ENCODE measurements around the gene C9orf72.
"Not testable (repeated sequence)": the region's sequence is repeated elsewhere in the genome, so short reads cannot be mapped to it uniquely, and the experiment has no call there.

Gene C9orf72, protein sequence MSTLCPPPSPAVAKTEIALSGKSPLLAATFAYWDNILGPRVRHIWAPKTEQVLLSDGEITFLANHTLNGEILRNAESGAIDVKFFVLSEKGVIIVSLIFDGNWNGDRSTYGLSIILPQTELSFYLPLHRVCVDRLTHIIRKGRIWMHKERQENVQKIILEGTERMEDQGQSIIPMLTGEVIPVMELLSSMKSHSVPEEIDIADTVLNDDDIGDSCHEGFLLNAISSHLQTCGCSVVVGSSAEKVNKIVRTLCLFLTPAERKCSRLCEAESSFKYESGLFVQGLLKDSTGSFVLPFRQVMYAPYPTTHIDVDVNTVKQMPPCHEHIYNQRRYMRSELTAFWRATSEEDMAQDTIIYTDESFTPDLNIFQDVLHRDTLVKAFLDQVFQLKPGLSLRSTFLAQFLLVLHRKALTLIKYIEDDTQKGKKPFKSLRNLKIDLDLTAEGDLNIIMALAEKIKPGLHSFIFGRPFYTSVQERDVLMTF

DNA sequence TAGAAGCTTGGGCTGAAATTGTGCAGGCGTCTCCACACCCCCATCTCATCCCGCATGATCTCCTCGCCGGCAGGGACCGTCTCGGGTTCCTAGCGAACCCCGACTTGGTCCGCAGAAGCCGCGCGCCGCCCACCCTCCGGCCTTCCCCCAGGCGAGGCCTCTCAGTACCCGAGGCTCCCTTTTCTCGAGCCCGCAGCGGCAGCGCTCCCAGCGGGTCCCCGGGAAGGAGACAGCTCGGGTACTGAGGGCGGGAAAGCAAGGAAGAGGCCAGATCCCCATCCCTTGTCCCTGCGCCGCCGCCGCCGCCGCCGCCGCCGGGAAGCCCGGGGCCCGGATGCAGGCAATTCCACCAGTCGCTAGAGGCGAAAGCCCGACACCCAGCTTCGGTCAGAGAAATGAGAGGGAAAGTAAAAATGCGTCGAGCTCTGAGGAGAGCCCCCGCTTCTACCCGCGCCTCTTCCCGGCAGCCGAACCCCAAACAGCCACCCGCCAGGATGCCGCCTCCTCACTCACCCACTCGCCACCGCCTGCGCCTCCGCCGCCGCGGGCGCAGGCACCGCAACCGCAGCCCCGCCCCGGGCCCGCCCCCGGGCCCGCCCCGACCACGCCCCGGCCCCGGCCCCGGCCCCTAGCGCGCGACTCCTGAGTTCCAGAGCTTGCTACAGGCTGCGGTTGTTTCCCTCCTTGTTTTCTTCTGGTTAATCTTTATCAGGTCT lies at the start of gene C9orf72:
Gene C9orf72 (minus strand): TSS at position 564 of the 716 bp plus-strand sequence. CDS start 6,361 bp downstream, outside the sequence.
- no peak for DNase-seq

DNA sequence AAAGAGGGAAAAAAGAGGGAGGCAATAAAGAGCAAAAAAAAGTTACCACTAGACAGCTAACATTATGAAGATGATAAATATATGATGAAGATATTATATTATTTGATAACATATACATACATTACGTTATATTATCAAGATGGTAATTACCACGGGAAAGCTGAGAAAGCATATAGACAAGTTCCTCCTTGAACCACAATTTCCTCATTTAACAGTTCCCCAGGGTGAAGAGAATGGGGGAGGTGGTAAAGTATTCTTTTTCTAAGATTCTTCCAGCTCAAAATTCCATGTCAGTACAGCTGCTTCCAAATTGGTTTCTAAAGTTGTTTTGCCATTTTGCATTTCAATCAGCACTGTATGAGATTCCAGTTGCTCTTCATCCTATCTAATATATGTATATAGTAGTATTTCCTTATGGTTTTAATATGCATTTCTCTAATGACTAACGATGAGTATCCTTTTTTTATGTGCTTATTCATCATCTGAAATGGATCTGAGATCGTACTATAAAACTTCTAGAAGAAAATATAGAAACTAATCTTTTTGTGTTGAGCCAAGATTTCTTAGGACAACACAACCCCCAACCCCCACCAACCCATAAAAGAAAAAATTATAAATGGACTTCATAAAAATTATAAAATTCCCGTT lies 49.5 kb upstream of the C9orf72 start:
- DNase-seq, result no peak

DNA sequence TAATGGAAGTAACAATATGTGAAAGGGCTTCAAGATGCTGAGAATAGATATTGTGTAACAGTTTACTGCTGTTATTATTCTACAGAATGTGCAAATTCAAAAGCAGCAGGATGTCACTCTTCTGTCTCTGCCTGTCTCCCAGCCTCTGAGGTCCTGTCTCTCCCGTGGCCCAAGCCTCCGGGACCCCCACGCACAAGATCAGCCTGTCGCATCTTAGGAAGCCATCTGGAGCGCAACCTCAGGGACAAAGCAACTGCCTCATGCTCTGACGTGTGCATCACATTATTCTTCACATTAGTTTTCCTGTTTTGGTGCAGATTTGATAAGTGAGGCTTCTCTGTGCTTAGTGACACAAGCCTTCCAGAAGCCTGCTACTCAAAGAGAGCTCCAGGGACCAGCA lies 46.5 kb upstream of the C9orf72 start:
- no peak for DNase-seq

DNA sequence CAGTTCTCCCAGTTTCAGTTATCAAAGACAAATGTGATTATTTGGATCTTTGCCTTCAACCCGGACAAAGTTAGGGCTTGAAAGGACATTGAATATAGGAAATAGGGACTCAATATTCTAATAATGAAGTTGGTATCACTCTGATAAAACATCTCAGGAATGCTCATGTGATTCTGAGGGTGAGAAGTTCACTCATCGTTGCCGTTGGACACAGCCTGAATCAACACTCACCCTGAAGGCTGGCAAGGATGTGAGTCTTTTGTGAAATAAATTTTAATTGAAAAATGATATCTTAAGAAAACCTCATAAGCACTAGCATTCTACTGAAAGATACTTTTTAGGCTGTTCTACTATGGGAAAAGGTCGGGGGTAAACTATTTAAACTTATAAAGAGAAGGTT lies 44.8 kb upstream of the C9orf72 start:
- DNase-seq, result no peak

DNA sequence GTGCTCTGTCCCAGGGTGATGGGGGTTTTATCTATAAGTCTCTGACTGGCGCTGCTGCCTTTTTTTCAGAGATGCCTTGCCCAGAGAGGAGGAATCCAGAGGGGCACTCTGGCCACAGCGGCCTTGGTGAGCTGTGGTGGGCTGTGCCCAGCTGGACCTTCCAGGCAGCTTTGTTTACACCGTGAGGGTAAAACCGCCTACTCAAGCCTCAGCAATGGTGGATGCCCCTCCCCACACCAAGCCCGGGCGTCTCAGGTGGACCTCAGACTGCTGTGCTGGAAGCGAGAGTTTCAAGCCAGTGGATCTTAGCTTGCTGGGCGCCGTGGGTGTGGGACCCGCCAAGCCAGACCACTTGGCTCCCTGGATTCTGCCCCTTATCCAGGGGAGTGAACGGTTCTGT lies 41.3 kb upstream of the C9orf72 start:
- no peak for DNase-seq

DNA sequence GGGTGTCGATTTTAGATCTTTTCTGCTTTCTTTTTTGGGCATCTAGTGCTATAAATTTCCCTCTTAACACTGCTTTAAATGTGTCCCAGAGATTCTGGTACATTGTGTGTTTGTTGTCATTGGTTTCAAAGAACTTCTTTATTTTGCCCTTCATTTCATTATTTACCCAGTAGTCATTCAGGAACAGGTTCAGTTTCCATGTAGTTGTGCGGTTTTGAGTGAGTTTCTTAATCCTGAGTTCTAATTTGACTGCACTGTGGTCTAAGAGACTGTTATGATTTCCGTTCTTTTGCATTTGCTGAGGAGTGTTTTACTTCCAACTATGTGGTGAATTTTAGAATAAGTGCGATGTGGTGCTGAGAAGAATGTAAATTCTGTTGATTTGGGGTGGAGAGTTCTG lies 38.8 kb upstream of the C9orf72 start:
- not testable (repeated sequence) for DNase-seq

DNA sequence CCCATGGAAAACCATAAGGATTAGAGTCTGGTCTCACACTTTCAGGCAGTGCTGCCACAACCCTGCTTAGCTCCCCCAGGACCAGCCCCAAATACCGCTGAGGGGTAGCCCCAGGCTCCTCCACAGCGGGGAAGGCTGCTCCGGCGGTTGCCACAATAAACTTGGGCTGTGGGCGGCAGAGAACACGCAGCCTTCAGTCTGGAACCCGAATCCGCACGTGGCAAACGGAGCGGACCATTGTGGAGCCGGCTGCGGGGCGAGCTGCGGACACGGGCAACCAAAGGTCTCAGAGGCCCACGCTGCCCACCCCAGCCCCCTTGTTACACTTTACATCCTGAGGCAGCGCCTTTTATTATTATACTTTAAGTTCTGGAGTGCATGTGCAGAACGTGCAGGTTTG lies 37.3 kb upstream of the C9orf72 start:
- no peak for DNase-seq

DNA sequence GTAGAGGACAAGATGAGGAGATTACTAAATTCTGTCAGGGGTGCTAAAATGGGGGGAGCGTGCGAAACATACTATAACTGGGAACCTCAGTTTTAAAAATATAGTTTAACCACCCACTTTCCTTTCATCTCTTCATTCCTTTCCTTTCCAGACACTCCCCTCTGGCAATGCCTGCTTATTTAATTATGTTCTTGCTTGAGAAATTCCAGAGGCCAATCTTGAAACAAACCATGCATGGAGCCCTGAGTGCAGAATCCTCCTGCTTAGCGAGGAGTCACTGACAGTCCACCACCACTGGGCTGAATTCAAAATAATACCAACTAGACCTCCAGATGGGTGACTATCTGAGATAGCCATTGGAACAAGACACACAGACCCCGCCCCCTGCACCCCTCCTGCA lies 29.7 kb upstream of the C9orf72 start:
- DNase-seq, result no peak

DNA sequence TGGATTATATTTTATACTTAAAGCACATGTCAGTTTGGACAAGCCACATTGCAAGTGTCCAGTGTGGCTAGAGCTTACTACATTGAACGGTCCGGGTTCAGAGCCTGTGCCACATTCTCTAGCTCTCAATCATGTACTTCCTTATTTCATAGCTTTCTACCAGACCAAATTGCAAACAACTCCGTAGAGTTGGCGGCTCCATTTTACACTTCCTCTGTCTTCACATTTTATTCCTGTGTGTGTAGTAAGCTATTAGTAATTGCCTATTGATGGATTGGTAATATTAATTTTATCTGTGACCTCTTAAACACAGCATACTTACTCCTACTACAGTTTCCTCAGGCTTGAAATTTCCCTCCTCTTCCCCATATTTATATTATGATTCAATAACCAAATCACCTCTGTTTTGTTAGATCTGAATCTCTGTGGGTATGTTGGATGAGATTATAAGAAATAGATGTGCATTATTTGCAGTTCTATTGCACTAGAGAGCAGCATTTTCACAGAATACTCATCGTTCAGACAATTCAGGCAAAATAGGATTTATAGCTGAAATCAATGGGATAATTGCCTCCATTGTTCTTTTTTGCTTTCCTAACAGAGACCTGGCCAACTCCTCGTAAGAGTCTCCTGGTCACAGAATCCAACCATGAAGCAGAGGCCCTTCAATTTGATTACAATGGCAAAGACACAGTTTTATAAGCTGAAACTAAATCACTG lies 29.0 kb upstream of the C9orf72 start:
- no peak for DNase-seq

DNA sequence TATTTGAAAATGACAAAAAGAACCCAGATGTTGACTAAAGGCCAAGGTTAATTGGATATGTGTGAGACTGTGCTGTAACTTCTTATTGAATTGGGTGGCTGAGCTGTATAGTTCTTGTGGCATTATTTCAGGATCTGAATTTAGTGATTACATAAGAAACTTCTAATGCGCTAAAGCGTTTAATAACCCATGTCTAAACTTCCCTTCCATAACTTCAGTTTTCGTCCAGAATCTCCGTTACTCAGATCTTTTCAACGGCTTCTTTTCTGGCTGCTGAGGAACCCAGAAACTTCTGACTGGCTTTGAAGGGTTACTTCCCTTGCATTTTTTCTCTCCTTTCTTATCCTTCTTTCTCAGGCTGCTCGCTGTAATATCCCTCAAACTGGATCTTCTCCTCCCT lies 28.1 kb upstream of the C9orf72 start:
- no peak for DNase-seq

DNA sequence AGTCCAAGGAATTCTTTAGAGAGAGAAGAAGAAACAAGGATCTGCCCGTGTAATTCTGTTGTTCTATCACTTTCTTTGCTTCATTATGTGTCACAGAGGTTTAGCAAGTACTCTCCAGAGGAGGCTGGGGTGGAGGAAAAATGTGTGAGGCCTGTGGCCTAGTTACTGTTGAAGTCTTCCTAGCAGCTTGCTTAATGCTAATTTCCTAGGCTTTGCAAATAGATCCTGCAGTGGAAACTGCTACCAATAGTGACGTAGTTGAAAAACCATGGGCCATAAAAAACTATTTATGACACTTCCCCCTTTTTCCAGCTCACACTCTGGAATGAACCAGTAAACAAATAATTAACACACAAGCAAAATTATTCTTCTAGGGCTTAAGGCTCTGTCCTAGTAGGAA lies 27.0 kb upstream of the C9orf72 start:
- no peak for DNase-seq

DNA sequence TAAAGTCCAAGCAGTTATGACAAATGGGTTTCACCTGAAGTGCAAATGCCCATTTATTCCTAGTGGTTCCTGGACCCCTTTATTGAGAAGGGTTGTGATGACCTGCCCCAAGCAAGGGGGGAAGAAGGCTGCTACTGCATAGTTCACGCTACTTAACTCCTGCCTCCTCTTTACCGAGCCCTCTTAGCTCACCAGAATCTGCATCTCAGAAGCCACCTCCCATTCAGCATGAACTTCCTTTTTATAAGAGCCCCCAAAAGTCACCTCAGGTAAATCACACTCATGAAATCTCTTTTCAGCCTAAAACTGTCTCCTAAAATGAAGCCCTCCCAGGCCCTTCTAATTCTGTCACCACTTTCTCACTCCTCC lies 26.6 kb upstream of the C9orf72 start:
- no peak for DNase-seq

DNA sequence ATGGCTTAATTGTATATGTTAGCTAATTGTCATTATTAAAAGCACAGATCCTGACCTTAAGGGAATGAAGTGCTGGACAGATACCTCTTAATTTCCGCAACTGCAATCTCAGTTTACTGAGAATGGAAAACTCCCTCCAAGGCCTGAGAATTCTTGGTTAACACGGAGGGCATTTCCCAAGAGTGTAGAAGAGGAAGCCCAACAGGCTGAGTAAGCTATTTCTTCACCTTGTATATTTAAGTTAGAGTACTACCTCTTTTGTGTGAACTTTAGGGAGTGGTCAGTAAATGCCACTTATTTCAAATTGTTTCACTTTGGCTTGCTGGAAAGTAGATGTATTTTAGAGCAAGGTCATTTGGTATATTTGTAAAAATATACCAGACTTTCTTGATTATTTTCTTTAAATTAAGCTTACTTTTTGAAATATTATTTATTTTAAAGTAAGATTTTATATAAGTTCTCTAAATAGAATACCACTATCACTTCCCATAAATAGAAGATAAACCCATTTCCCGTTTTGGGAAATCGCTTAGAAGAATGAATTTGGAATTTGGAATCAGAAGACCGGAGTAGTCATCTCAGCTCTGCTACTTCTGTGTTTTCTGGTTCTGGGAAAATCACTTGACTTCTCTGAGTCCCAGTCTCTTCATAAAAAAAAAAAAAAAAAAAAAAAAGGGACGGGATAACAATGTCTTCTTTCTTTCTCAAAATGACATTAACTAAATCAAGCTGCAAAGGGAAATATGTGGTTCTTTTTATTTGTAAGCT lies 26.0 kb upstream of the C9orf72 start:
- DNase-seq, result no peak

DNA sequence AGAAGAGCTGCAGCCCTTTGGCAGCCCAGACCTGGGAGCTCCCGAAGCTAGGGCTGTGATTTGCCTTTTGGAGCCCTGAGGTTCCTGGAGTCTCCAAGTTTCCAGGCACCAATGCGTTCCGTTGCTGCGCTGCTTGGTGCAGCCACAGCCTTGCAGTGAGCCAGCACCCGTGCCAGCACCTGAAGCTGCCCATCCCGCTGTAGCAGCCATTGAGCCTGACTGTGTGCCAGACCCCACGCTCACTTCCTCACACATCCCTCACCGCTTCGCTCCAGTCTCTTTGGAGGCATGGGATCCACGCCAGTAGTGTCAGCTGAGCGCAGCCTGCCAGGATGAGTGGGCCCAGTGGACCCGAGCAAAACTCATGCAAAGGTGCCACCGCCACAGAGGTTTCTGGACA lies 22.5 kb upstream of the C9orf72 start:
- DNase-seq, result no peak

DNA sequence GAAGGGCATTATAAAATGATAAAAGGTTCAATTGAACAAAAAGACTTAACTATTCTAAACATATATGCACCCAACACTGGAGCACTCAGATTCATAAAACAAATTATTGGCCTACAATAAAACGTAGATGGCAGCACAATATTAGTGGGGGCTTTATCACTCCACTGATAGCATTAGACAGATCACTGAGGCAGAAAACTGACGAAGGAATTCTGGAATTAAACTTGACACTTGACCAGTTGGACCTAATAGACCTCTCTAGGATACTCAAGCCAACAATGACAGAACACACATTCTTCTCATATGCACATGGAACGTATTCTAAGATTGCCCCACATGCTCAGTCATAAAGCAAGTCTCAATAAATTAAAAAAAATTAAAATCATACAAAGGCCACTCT lies 18.4 kb upstream of the C9orf72 start:
- no peak for DNase-seq

DNA sequence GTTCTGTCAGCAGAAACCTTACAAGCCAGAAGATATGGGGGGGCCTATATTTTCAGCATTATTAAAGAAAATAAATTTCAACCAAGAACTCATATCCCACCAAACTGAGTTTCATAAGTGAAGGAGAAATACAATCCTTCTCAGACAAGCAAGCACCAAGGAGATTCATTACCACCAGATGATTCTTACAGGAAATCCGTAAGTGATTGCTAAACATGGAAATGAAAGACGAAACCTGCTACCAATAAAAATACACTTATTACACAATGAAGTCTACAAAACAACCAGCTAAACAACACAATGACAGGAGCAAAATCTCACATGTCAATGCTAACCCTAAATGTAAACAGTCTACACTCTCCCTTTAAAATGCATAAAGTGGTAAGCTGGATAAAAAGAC lies 17.8 kb upstream of the C9orf72 start:
- DNase-seq, result no peak

DNA sequence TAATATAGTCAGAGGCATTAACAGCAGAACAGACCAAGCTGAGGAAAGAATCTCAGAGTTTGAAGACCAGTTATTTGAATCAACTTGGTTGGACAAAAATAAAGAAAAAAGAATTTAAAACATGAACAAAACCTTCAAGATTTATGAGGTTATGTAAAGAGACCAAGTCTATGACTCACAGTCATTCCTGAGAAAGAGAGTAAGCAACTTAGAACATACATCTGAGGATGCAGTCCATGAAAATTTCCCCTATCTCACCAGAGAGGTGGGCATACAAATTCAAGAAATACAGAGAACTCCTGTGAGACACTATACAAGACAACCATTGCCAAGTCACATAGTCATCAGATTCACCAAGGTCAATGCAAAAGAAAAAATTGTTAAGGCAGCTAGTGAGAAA lies 17.4 kb upstream of the C9orf72 start:
- DNase-seq, result no peak

DNA sequence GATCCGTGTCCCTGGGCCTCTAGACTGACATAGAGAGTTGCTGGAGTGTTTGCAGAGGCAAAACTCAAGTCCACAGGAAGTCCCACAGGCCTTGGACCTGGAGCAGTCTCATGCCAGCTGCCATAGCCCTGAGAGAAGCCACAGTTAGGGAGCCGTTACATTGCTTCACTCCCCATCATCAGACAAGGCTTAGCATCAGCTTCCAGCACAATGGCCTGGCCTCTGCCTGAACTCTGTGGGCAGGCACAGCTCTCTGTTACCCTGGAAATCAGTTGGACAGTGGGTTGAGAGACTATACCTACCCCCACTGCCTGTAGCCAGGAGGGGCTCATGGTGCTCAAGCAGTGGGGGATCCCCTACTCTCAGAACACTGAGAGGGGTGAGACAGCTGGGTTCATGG lies 16.2 kb upstream of the C9orf72 start:
- DNase-seq, result no peak

DNA sequence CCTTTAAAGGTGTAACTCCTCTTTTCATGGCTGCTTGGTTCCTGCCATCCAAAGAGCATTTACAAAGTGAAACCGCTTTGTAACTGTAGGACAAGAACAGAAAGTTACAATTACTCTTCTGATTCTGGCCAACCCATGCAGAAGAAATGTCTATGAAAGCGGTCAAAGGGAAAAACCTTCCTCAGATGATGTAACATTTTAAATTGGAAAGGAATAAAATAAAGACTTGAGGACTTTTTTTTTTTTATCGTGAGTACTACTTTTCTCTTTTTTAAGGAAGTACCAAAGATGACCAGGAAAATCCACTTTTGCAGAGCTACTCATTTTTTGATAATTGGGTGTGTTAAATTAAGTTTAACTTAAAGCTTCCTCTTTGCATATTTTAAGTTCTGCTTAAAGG lies 13.0 kb upstream of the C9orf72 start:
- no peak for DNase-seq

DNA sequence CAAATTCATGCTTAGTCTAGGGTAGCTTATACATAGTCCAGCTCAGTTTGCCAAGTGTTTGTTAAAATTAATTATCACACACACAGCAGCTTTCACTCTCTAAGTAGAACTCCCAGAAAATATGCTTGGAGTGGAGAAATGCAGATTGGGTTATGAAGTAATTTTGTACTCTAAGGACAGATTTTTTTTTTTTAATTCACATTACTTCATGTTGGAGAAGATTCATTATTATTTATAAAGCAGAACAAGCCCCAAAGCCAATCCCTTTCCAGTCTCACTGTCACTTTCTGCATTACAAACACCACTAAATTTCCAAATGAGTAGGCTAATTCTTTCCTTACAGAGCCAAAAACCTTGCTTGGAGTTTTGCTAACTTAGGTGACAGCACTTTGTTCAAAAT lies 11.7 kb upstream of the C9orf72 start:
- DNase-seq, result no peak

DNA sequence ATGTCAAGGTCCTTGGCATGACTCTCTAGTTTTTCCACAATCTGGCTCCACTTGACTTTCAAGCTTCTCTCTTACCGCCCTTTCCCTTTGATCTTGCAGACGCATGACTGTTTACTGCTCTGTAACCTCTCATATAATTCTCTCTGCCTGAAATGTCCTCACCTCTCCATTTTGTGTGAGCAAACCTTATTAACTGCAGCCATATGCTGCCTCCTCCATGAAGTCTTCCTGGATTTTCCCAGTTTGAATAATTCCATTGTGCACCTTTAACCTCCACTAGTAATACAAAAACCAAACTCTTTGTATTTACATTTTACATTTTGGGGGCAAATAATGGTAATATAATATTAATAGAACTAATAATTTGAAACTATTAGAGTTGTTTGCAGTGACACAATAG lies 9.5 kb upstream of the C9orf72 start:
- no peak for DNase-seq

DNA sequence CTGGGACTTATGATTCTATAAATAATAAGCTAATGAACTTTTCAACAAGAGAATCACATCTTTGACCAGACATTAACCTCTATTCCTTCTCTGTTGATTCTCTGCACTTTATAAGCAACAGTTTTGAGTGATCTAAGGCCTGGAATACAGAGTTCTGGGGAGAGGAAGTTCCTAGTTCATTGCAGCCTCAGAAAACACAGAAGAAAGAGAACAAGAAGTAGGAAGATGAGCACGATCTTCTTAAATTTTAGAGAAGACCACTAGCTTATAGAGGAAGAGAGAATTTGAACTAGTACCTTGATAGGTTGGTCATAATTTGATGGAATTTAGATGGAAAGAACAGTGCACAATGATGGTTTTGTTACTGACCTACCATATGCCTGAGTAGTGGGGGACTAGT lies 8.5 kb upstream of the C9orf72 start:
- DNase-seq, result no peak

Data from NCI-H1436 treated with DMSO at 0.1 percent for 48 hours (cell line).